CD4-positive, alpha-beta T cell treated with Interleukin-17A for 4 hours (primary cell): Measurements from ENCODE around the gene PLXNB1.
"Not testable (repeated sequence)": the region's sequence is repeated elsewhere in the genome, so short reads cannot be mapped to it uniquely, and the experiment has no call there.

Experiments
- DNase-seq: peaks from one replicate; pipeline ENCODE4 v3.0.0-alpha.2; 2020; ENCODE audit warnings: mixed read lengths

Gene PLXNB1

GRCh38 chr3:48429960-48430707, at the start of gene PLXNB1:
Gene PLXNB1 (minus strand): TSS chr3:48430086. CDS start chr3:48424611, 5,475 bp downstream.
- peak; percentile 42 for DNase-seq

GRCh38 chr3:48478626-48479555, 49.0 kb upstream of the PLXNB1 start:
- peak; percentile 76 for DNase-seq

GRCh38 chr3:48477959-48478520, 48.2 kb upstream of the PLXNB1 start:
- DNase-seq: no peak

- no peak for DNase-seq
Measured at GRCh38 chr3:48476426-48477053, 46.7 kb upstream of the PLXNB1 start.

GRCh38 chr3:48475188-48475587, 45.3 kb upstream of the PLXNB1 start:
- no peak for DNase-seq

- DNase-seq: no peak
Measured at GRCh38 chr3:48474619-48475018, 44.7 kb upstream of the PLXNB1 start.

- DNase-seq: not testable (repeated sequence)
Measured at GRCh38 chr3:48474031-48474430, 44.1 kb upstream of the PLXNB1 start.

GRCh38 chr3:48473617-48473952, 43.7 kb upstream of the PLXNB1 start:
- no peak for DNase-seq

GRCh38 chr3:48472923-48473616, 43.2 kb upstream of the PLXNB1 start:
- peak; percentile 96 for DNase-seq

GRCh38 chr3:48472673-48472922, 42.7 kb upstream of the PLXNB1 start:
- DNase-seq: no peak

- no peak for DNase-seq
Measured at GRCh38 chr3:48470286-48470685, 40.4 kb upstream of the PLXNB1 start.

- DNase-seq: no peak
Measured at GRCh38 chr3:48469046-48469915, 39.4 kb upstream of the PLXNB1 start.

GRCh38 chr3:48468329-48468731, 38.4 kb upstream of the PLXNB1 start:
- DNase-seq: no peak

- no peak for DNase-seq
Measured at GRCh38 chr3:48467473-48468267, 37.8 kb upstream of the PLXNB1 start.

GRCh38 chr3:48467110-48467454, 37.2 kb upstream of the PLXNB1 start:
- no peak for DNase-seq

GRCh38 chr3:48466386-48467109, 36.7 kb upstream of the PLXNB1 start:
- DNase-seq: peak; percentile 51

GRCh38 chr3:48465531-48466378, 35.9 kb upstream of the PLXNB1 start:
- DNase-seq: peak; percentile 84

GRCh38 chr3:48465237-48465530, 35.3 kb upstream of the PLXNB1 start:
- no peak for DNase-seq

GRCh38 chr3:48464713-48465221, 34.9 kb upstream of the PLXNB1 start:
- no peak for DNase-seq
